Astrocyte of the cerebellum (primary cell): Measurements from ENCODE around the gene LIN37.

Experiments
- DNase-seq: peaks from one replicate; pipeline ENCODE4 v3.0.0-alpha.2; 2011; ENCODE audit warnings: low read depth
- H3K4me3 ChIP-seq: 2 replicates; pipeline ENCODE4 v1.5.1; 2011; ENCODE audit warnings: mild to moderate bottlenecking, low read depth, low read length, moderate library complexity
- in situ Hi-C: cut with HindIII; loops from 2 replicates; pipeline ENCODE4 v1.10.0; 2017; ENCODE audit warnings: low sequenced_read_pairs
- TF ChIP-seq, protein P1 (sequence below): IDR thresholded peaks from 2 replicates; pipeline ENCODE4 v1.5.1; 2012; ENCODE audit warnings: low read length, low read depth, moderate library complexity, mild to moderate bottlenecking; ENCODE audit errors: missing control alignments

The LIN37 gene

DNA sequence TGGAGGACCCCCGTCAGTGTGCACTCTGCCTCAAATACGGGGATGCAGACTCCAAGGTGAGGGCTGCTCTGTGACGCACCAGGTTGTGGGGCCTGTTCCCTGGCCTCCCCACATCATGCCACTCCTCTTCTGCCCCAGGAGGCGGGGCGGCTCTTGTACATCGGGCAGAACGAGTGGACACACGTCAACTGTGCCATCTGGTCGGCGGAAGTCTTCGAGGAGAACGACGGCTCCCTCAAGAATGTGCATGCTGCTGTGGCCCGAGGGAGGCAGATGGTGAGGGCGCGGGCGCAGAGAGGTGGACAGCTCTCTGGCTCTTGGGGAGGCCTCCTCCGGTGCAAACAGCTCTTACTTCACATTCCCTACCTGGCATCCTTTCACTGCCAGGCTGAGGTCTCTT, 19.4 kb upstream of the LIN37 start:
- in situ Hi-C loops, result no loop called here
- no peak overlapping the region for H3K4me3 ChIP-seq
- TF ChIP-seq, protein P1, sequence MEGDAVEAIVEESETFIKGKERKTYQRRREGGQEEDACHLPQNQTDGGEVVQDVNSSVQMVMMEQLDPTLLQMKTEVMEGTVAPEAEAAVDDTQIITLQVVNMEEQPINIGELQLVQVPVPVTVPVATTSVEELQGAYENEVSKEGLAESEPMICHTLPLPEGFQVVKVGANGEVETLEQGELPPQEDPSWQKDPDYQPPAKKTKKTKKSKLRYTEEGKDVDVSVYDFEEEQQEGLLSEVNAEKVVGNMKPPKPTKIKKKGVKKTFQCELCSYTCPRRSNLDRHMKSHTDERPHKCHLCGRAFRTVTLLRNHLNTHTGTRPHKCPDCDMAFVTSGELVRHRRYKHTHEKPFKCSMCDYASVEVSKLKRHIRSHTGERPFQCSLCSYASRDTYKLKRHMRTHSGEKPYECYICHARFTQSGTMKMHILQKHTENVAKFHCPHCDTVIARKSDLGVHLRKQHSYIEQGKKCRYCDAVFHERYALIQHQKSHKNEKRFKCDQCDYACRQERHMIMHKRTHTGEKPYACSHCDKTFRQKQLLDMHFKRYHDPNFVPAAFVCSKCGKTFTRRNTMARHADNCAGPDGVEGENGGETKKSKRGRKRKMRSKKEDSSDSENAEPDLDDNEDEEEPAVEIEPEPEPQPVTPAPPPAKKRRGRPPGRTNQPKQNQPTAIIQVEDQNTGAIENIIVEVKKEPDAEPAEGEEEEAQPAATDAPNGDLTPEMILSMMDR, result no peak
- DNase-seq, result no peak

DNA sequence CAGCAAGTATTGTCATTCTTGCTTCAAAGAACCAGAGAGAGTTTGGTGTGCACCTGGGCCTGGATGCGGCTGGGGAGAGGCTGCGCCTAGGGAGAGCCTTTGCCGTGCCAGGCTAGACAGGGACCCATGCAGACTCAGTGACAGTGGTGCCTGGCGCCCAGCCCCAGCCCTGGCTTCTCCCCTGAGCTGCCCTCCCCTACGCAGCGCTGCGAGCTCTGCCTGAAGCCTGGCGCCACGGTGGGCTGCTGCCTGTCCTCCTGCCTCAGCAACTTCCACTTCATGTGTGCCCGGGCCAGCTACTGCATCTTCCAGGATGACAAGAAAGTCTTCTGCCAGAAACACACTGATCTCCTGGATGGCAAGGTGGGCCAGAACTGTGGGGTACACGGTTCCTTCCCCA, 18.6 kb upstream of the LIN37 start:
- DNase-seq, result no peak
- in situ Hi-C loops, result no loop called here
- no peak overlapping the region for H3K4me3 ChIP-seq
- TF ChIP-seq, protein P1, result no peak

- TF ChIP-seq, protein P1, result no peak
- in situ Hi-C loops, result no loop called here
- DNase-seq, result no peak
- no peak overlapping the region for H3K4me3 ChIP-seq
Observed at GRCh38 chr19:35730326-35730725, 18.1 kb upstream of the LIN37 start.

- DNase-seq, result no peak
- TF ChIP-seq, protein P1, result no peak
- in situ Hi-C loops, result no loop called here
- no peak overlapping the region for H3K4me3 ChIP-seq
Observed at GRCh38 chr19:35731353-35731752, 17.0 kb upstream of the LIN37 start.

DNA sequence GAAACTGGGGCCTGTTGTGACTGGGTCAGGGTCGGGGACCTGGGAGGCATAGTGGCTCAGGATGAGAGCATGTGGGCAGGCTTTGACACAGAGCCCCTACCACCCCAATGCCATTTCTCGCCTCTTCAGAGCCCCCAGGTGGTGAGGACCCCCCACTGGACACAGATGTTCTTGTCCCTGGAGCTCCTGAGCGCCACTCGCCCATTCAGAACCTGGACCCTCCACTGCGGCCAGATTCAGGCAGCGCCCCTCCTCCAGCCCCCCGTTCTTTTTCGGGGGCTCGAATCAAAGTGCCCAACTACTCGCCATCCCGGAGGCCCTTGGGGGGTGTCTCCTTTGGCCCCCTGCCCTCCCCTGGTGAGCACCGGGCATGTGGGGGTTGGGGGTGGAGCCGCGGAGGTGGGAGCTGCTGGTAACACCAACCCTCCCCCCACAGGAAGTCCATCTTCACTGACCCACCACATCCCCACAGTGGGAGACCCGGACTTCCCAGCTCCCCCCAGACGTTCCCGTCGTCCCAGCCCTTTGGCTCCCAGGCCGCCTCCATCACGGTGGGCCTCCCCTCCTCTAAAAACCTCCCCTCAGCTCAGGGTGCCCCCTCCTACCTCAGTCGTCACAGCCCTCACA, 16.5 kb upstream of the LIN37 start:
- DNase-seq, result no peak
- no peak overlapping the region for H3K4me3 ChIP-seq
- in situ Hi-C loops, result no loop called here
- TF ChIP-seq, protein P1, result no peak

DNA sequence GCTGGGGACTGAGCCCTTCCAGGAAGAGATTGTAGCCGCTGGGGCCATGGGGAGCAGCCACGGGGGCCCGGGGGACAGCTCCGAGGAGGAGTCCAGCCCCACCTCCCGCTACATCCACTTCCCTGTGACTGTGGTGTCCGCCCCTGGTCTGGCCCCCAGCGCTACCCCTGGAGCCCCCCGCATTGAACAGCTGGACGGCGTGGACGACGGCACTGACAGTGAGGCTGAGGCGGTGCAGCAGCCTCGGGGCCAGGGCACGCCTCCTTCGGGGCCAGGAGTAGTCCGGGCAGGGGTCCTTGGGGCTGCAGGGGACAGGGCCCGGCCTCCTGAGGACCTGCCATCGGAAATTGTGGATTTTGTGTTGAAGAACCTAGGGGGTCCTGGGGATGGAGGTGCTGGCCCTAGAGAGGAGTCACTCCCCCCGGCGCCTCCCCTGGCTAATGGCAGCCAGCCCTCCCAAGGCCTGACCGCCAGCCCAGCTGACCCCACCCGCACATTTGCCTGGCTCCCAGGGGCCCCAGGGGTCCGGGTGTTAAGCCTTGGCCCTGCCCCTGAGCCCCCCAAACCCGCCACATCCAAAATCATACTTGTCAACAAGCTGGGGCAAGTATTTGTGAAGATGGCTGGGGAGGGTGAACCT, 15.7 kb upstream of the LIN37 start:
- no peak for DNase-seq
- TF ChIP-seq, protein P1, result no peak
- no peak overlapping the region for H3K4me3 ChIP-seq
- in situ Hi-C loops, result no loop called here
